GM23248 (cell line): ENCODE data around the gene MON2.

Source experiments
- EZH2 ChIP-seq: fragments of 200-600 bp; sonication (generic); IDR thresholded peaks from 2 replicates; pipeline ENCODE4 v1.6.1; 2018; ENCODE audit warnings: antibody characterized with exemption, mild to moderate bottlenecking; ENCODE audit not compliant: insufficient read depth, poor library complexity, severe bottlenecking
- EZH2phosphoT487 ChIP-seq: fragments of 200-600 bp; sonication (generic); IDR thresholded peaks from 2 replicates; pipeline ENCODE4 v1.6.1; 2018; ENCODE audit warnings: antibody characterized with exemption, moderate library complexity, mild to moderate bottlenecking, low read depth; ENCODE audit not compliant: insufficient read depth

DNA sequence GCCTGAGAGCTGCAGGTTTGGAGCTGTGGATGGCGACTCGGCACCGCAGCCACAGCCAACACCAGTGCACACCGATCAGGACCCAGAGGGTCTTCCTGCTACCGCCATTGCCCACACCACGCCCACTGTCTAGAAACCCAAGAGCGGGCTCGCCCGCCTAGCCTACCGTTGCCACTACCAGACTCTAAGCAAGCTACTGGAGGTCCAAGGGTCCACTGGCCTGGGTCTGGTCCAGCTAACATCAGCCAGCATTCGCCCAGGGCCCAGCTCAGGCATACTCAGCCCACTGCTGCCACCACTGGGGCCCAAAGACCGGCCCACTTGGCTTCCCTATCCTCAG is 30.5 kb upstream of the MON2 start:
- TF ChIP-seq EZH2 (no peak), EZH2phosphoT487 (no peak)
